ENCODE results near the gene CHRNA3.

DNA sequence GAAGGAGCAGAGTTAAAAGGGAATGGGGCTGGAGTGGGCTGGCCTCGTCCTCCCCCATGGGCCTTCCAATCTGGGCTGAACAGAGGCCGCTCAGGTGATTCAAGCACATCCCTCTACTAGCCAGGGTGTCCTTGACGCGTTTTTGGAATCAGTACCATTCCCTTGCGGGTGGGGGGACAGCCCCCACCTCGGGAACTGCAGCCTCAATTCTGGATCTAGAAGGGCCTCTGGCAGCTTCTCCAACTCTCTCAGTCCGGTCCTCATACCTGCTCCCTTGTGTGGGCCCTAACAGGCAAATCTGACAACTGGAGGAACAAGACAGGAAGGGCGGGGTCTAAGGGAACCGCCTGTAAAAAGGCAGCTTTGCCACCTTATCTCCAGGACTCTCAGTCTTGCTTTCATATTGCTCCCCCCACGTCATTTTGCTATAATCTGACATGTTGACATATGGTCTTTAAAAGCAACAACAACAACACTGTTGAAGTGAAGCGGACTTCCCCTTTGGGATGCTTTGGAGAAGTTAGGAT, 21.0 kb upstream of the CHRNA3 start:
- TF ChIP-seq, protein P1, sequence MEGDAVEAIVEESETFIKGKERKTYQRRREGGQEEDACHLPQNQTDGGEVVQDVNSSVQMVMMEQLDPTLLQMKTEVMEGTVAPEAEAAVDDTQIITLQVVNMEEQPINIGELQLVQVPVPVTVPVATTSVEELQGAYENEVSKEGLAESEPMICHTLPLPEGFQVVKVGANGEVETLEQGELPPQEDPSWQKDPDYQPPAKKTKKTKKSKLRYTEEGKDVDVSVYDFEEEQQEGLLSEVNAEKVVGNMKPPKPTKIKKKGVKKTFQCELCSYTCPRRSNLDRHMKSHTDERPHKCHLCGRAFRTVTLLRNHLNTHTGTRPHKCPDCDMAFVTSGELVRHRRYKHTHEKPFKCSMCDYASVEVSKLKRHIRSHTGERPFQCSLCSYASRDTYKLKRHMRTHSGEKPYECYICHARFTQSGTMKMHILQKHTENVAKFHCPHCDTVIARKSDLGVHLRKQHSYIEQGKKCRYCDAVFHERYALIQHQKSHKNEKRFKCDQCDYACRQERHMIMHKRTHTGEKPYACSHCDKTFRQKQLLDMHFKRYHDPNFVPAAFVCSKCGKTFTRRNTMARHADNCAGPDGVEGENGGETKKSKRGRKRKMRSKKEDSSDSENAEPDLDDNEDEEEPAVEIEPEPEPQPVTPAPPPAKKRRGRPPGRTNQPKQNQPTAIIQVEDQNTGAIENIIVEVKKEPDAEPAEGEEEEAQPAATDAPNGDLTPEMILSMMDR (IDR thresholded peaks at IDR 0.05) = no peak
- TF ChIP-seq POLR2A (IDR thresholded peaks at IDR 0.05) = no peak

All from suprapubic skin (tissue), 3 donors.